Panc1 (cell line): Measurements from ENCODE around the gene ZNF319. TPM values are rescaled to one million over a fixed set of nuclear protein-coding genes. Genes with fewer than 3 reads are reported as not detected.

ENCODE experiments used
- ATAC-seq: fragments of 200-7000 bp; cut with Tn5 transposase; 2 replicates; pipeline ENCODE4 v1.9.1; 2020; ENCODE audit warnings: mild to moderate bottlenecking, moderate library complexity
- BruUV-seq: library from RNA; stranded (reverse); fragments of 400-500 nt; replicated peaks from 2 replicates; lab custom pipeline; 2021; lab: Mats Ljungman, UMichigan
- CTCF ChIA-PET: fragments of 300-600 bp; sonication (Branson Sonifier 250); formaldehyde crosslinking; loops from one replicate; lab custom pipeline; 2022; ENCODE audit warnings: antibody characterized with exemption; lab: Charles Lee
- POLR2A ChIA-PET: fragments of 300-600 bp; sonication (Branson Sonifier 250); formaldehyde crosslinking; loops from one replicate; lab custom pipeline; 2022; ENCODE audit warnings: antibody characterized with exemption; lab: Charles Lee
- DNase-seq: peaks from one replicate; pipeline ENCODE4 v3.0.0-alpha.2; 2010; ENCODE audit warnings: low read depth, low spot score
- H3K27ac ChIP-seq: 2 replicates; pipeline ENCODE4 v1.5.1; 2011; ENCODE audit warnings: mild to moderate bottlenecking, low read length, inconsistent platforms
- H3K27me3 ChIP-seq: fragments of 200-500 bp; sonication (Bioruptor generic); 2 replicates; pipeline ENCODE4 v1.6.0; 2014; ENCODE audit warnings: low read length, inconsistent platforms; ENCODE audit not compliant: control insufficient read depth, insufficient read depth
- H3K36me3 ChIP-seq: fragments of 200-500 bp; sonication (Bioruptor generic); 2 replicates; pipeline ENCODE4 v1.5.1; 2014; ENCODE audit warnings: inconsistent platforms, mild to moderate bottlenecking, low read length, moderate library complexity; ENCODE audit not compliant: control insufficient read depth, insufficient read depth
- H3K4me1 ChIP-seq: 2 replicates; pipeline ENCODE4 v1.5.1; 2011; ENCODE audit warnings: inconsistent platforms, mild to moderate bottlenecking, low read length, moderate library complexity; ENCODE audit not compliant: control insufficient read depth, insufficient read depth
- H3K4me3 ChIP-seq, 2 experiments: 2 replicates each; pipeline ENCODE4 v1.5.1; 2011 to 2012; ENCODE audit warnings: low read depth in 2 of 2, low read length in 2 of 2, mild to moderate bottlenecking in 2 of 2, inconsistent platforms in 1 of 2, moderate library complexity in 1 of 2
- H3K9me3 ChIP-seq: fragments of 200-500 bp; sonication (Bioruptor generic); 2 replicates; pipeline ENCODE4 v1.5.1; 2014; ENCODE audit warnings: low read depth, mild to moderate bottlenecking, inconsistent platforms, low read length, moderate library complexity; ENCODE audit not compliant: control insufficient read depth, insufficient read depth
- POLR2AphosphoS5 ChIP-seq: IDR thresholded peaks from 2 replicates; pipeline ENCODE4 v1.6.1; 2012; ENCODE audit warnings: mild to moderate bottlenecking, low read depth, low read length, moderate library complexity
- SIN3A ChIP-seq: IDR thresholded peaks from 2 replicates; pipeline ENCODE4 v1.6.1; 2012; ENCODE audit warnings: low read depth, mild to moderate bottlenecking, low read length, moderate library complexity, borderline replicate concordance; ENCODE audit not compliant: insufficient read depth
- TCF7L2 ChIP-seq: IDR thresholded peaks from 2 replicates; pipeline ENCODE4 v1.6.1; 2011; ENCODE audit warnings: mild to moderate bottlenecking, low read depth, low read length, inconsistent platforms
- in situ Hi-C: cut with HindIII; loops from 2 replicates; pipeline ENCODE4 v1.10.0; 2016; ENCODE audit warnings: low sequenced_read_pairs, low pct_unique_long_range_greater_than_20kb
- intact Hi-C: fragments of 100-400 bp; cut with micrococcal nuclease; formaldehyde crosslinking; loops from one replicate; pipeline ENCODE4 v1.10.0; 2022; ENCODE audit not compliant: unreplicated experiment
- total RNA-seq: library from RNA; stranded (reverse); gene quantifications from one replicate; pipeline ENCODE4 v1.2.1, GENCODE V29; 2021; ENCODE audit not compliant: unreplicated experiment
- TF ChIP-seq, protein P1 (sequence below): fragments of 450-650 bp; IDR thresholded peaks from 2 replicates; pipeline ENCODE4 v1.5.1; 2017; ENCODE audit warnings: mild to moderate bottlenecking
- TF ChIP-seq, protein P2 (sequence below), 2 experiments: IDR thresholded peaks; 2 replicates each; pipeline ENCODE4 v1.6.1; 2011 to 2012; ENCODE audit warnings: low read depth in 2 of 2, control low read depth in 1 of 2, low read length in 1 of 2, mild to moderate bottlenecking in 1 of 2, moderate library complexity in 1 of 2; ENCODE audit not compliant: insufficient read depth in 1 of 2

ZNF319 gene
- total RNA-seq, 1 experiment from 2014 or later = 6.5 TPM

DNA sequence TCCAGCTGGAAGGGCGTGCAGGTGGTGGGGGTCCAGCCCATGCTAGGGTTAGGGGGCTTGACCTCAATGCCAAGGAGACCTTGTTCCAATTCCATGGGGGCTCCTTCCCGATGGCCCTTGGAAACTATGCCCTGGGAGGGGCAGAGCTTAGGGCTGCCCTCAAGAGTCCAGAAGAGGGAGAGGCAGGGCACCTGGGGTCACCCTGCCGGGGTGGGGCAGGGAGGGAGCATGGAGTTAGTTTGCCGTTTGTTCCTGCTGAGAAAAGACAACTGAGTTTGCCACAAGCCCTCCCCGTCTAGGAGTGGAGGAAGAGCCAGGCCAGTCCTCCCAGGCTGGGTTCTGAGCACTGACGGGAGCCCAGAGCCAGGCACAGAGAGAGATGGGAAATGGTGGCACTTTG lies 46.5 kb upstream of the ZNF319 start:
- in situ Hi-C loops = no loop called here
- DNase-seq (no peak), ATAC-seq (no peak)
- no peak overlapping the region for H3K27ac ChIP-seq
- POLR2A ChIA-PET = no interaction called here
- H3K9me3 ChIP-seq = no peaks in the 10 kb centered on the region
- intact Hi-C loops = no loop called here
- no peaks in the 10 kb centered on the region for H3K27me3 ChIP-seq
- no peak for TF ChIP-seq POLR2AphosphoS5
- TF ChIP-seq SIN3A = no peak
- TF ChIP-seq, protein P1, sequence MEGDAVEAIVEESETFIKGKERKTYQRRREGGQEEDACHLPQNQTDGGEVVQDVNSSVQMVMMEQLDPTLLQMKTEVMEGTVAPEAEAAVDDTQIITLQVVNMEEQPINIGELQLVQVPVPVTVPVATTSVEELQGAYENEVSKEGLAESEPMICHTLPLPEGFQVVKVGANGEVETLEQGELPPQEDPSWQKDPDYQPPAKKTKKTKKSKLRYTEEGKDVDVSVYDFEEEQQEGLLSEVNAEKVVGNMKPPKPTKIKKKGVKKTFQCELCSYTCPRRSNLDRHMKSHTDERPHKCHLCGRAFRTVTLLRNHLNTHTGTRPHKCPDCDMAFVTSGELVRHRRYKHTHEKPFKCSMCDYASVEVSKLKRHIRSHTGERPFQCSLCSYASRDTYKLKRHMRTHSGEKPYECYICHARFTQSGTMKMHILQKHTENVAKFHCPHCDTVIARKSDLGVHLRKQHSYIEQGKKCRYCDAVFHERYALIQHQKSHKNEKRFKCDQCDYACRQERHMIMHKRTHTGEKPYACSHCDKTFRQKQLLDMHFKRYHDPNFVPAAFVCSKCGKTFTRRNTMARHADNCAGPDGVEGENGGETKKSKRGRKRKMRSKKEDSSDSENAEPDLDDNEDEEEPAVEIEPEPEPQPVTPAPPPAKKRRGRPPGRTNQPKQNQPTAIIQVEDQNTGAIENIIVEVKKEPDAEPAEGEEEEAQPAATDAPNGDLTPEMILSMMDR = no peak
- TF ChIP-seq TCF7L2 = no peak
- TF ChIP-seq, protein P2, sequence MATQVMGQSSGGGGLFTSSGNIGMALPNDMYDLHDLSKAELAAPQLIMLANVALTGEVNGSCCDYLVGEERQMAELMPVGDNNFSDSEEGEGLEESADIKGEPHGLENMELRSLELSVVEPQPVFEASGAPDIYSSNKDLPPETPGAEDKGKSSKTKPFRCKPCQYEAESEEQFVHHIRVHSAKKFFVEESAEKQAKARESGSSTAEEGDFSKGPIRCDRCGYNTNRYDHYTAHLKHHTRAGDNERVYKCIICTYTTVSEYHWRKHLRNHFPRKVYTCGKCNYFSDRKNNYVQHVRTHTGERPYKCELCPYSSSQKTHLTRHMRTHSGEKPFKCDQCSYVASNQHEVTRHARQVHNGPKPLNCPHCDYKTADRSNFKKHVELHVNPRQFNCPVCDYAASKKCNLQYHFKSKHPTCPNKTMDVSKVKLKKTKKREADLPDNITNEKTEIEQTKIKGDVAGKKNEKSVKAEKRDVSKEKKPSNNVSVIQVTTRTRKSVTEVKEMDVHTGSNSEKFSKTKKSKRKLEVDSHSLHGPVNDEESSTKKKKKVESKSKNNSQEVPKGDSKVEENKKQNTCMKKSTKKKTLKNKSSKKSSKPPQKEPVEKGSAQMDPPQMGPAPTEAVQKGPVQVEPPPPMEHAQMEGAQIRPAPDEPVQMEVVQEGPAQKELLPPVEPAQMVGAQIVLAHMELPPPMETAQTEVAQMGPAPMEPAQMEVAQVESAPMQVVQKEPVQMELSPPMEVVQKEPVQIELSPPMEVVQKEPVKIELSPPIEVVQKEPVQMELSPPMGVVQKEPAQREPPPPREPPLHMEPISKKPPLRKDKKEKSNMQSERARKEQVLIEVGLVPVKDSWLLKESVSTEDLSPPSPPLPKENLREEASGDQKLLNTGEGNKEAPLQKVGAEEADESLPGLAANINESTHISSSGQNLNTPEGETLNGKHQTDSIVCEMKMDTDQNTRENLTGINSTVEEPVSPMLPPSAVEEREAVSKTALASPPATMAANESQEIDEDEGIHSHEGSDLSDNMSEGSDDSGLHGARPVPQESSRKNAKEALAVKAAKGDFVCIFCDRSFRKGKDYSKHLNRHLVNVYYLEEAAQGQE (IDR thresholded peaks at IDR 0.05; ENCODE audit: insufficient read depth in 1 of 2, low read depth in 2 of 2, low read length in 1 of 2) = no peak
- no peaks in the 10 kb centered on the region for H3K36me3 ChIP-seq
- no peaks in the 10 kb centered on the region; the same call in 1 of the 2 replicates for H3K4me1 ChIP-seq
- CTCF ChIA-PET = no interaction called here
- H3K4me3 ChIP-seq = no peak overlapping the region
- BruUV-seq = no TSS peak

DNA sequence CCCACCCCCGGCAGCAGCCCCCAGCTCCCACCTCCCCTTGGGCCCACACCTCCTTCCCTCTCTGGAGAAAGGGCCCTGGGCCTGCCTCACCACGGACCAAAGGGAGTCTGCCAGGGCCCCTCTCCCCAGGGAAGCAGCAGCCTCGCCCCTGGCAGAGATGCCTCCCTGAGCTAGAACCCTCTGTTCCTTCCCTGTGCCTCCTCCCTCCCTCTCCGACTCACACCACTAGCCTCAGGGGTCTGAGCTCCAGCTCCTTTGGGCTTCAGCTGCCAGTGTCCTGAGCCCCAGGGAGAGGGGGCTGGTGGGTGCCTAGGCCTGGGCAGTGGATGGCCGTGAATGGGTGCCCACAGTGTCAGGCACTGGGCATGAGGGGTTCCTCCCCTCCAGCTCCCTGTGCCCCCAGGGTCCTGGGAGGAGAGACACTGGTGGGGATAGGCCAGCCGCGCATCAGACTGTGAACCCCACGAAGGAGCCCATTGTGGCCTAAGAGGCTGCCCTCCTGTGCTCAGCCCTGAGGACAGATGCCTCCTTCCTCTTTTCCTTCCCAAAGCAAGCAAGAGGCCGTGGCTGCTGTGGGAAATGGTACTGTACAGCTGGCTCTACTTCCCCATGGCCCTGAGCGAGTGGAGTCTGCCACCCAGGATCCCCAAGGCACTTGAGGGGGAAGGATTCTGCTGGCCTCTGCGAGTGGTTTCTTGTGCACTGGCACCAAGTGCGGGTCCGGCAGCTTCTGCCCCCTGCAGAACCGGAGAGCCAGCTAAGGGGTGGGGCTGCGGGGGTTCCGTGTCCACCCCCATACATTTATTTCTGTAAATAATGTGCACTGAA lies 45.8 kb upstream of the ZNF319 start:
- Histone ChIP-seq H3K36me3 (no peaks in the 10 kb centered on the region), H3K9me3 (no peaks in the 10 kb centered on the region), H3K4me3 (no peak overlapping the region), H3K27me3 (no peaks in the 10 kb centered on the region), H3K4me1 (no peaks in the 10 kb centered on the region; the same call in 1 of the 2 replicates), H3K27ac (no peak overlapping the region)
- TF ChIP-seq POLR2AphosphoS5 (no peak), SIN3A (no peak), TCF7L2 (no peak)
- TF ChIP-seq, protein P2 (IDR thresholded peaks at IDR 0.05; ENCODE audit: insufficient read depth in 1 of 2, low read depth in 2 of 2, low read length in 1 of 2) = no peak
- TF ChIP-seq, protein P1 = no peak
- BruUV-seq = no TSS peak
- CTCF ChIA-PET = no interaction called here
- ATAC-seq (no peak), DNase-seq (no peak)
- intact Hi-C loops (no loop called here), in situ Hi-C loops (no loop called here)
- POLR2A ChIA-PET = no interaction called here
